Liver (tissue), 9 donors: ENCODE data around the gene YPEL2. TPM values are rescaled to one million over a fixed set of nuclear protein-coding genes. Genes with fewer than 3 reads are reported as not detected.

ENCODE experiments used
- DNase-seq: peaks from one replicate; pipeline ENCODE4 v3.0.0-alpha.2; 2017; ENCODE audit warnings: low spot score
- H3K27ac ChIP-seq, 2 donors: one replicate each; pipeline ENCODE4 v1.7.0; 2013; ENCODE audit warnings: inconsistent platforms in 2 of 2, low read length in 2 of 2, control low read depth in 1 of 2, low read depth in 1 of 2, mild to moderate bottlenecking in 1 of 2
- H3K27me3 ChIP-seq, 4 donors: one replicate each; pipeline versions ENCODE4 v1.6.1 to v1.7.0; 2013; ENCODE audit warnings: low read length in 3 of 4, inconsistent platforms in 1 of 4, mild to moderate bottlenecking in 1 of 4, moderate library complexity in 1 of 4; ENCODE audit not compliant: control insufficient read depth in 4 of 4, insufficient read depth in 4 of 4
- H3K36me3 ChIP-seq, 4 donors: one replicate each; pipeline versions ENCODE4 v1.6.1 to v1.7.0; 2013; ENCODE audit warnings: low read length in 3 of 4, mild to moderate bottlenecking in 3 of 4, low read depth in 1 of 4, moderate library complexity in 1 of 4; ENCODE audit not compliant: control insufficient read depth in 4 of 4, insufficient read depth in 3 of 4
- H3K4me1 ChIP-seq, 4 donors: one replicate each; pipeline versions ENCODE4 v1.6.1 to v1.7.0; 2013; ENCODE audit warnings: low read length in 3 of 4, mild to moderate bottlenecking in 3 of 4, moderate library complexity in 1 of 4; ENCODE audit not compliant: control insufficient read depth in 4 of 4, insufficient read depth in 4 of 4
- H3K4me3 ChIP-seq, 3 donors: one replicate each; pipeline versions ENCODE4 v1.6.1 to v1.7.0; 2013; ENCODE audit warnings: low read length in 3 of 3, control low read depth in 1 of 3, low read depth in 1 of 3, mild to moderate bottlenecking in 1 of 3
- H3K9ac ChIP-seq, 2 donors: one replicate each; pipeline ENCODE4 v1.7.0; 2013; ENCODE audit warnings: low read length in 2 of 2, mild to moderate bottlenecking in 2 of 2, moderate library complexity in 2 of 2, control low read depth in 1 of 2, low read depth in 1 of 2
- H3K9me3 ChIP-seq, 4 donors: one replicate each; pipeline versions ENCODE4 v1.6.1 to v1.7.0; 2013; ENCODE audit warnings: low read length in 3 of 4; ENCODE audit not compliant: control insufficient read depth in 4 of 4
- EGR1 ChIP-seq, 2 donors: IDR thresholded peaks; 2 replicates each; pipeline ENCODE4 v1.6.1; 2016 to 2018; ENCODE audit warnings: antibody characterized with exemption in 2 of 2, low read depth in 2 of 2
- FOXA1 ChIP-seq: IDR thresholded peaks from 2 replicates; pipeline ENCODE4 v1.6.1; 2016; ENCODE audit warnings: antibody characterized with exemption
- FOXA2 ChIP-seq: IDR thresholded peaks from 2 replicates; pipeline ENCODE4 v1.6.1; 2016; ENCODE audit warnings: antibody characterized with exemption
- GABPA ChIP-seq, 2 donors: IDR thresholded peaks in 1 of 2; conservative IDR thresholded peaks in 1 of 2; 2 replicates each; pipeline ENCODE4 v1.6.1; 2016; ENCODE audit warnings: antibody characterized with exemption in 2 of 2, mild to moderate bottlenecking in 1 of 2, moderate library complexity in 1 of 2
- HNF4A ChIP-seq, 2 donors: conservative IDR thresholded peaks; 2 replicates each; pipeline ENCODE4 v1.6.1; 2016; ENCODE audit warnings: antibody characterized with exemption in 2 of 2, mild to moderate bottlenecking in 2 of 2
- HNF4G ChIP-seq: IDR thresholded peaks from 2 replicates; pipeline ENCODE4 v1.6.1; 2016; ENCODE audit warnings: antibody characterized with exemption
- JUND ChIP-seq, 2 donors: IDR thresholded peaks; 2 replicates each; pipeline ENCODE4 v1.6.1; 2016; ENCODE audit warnings: antibody characterized with exemption in 2 of 2
- NR2F2 ChIP-seq: IDR thresholded peaks from 2 replicates; pipeline ENCODE4 v1.6.1; 2016; ENCODE audit warnings: antibody characterized with exemption
- RAD21 ChIP-seq, 2 donors: IDR thresholded peaks; 2 replicates each; pipeline ENCODE4 v1.6.1; 2016; ENCODE audit warnings: antibody characterized with exemption in 2 of 2, mild to moderate bottlenecking in 2 of 2
- REST ChIP-seq: IDR thresholded peaks from 2 replicates; pipeline ENCODE4 v1.6.1; 2016; ENCODE audit warnings: antibody characterized with exemption, mild to moderate bottlenecking
- RXRA ChIP-seq, 2 donors: IDR thresholded peaks; 2 replicates each; pipeline ENCODE4 v1.6.1; 2017 to 2018; ENCODE audit warnings: antibody characterized with exemption in 2 of 2, mild to moderate bottlenecking in 1 of 2
- SP1 ChIP-seq: IDR thresholded peaks from 2 replicates; pipeline ENCODE4 v1.6.1; 2018; ENCODE audit warnings: antibody characterized with exemption, mild to moderate bottlenecking
- TAF1 ChIP-seq: conservative IDR thresholded peaks from 2 replicates; pipeline ENCODE4 v1.6.1; 2016; ENCODE audit warnings: antibody characterized with exemption, mild to moderate bottlenecking
- YY1 ChIP-seq: IDR thresholded peaks from 2 replicates; pipeline ENCODE4 v1.6.1; 2016; ENCODE audit warnings: antibody characterized with exemption, mild to moderate bottlenecking
- WGBS: extraction: QIAGEN DNeasy Blood & Tissue Kit; methylation state at CpG from one replicate; pipeline ENCODE4 v1.1.7; 2013; 5-methylcytosine and 5-hydroxymethylcytosine counted together
- polyA plus RNA-seq, 2 donors: library from polyadenylated mRNA; stranded (reverse) in 1 of 2; unstranded in 1 of 2; fragments of 200-250 nt in 1 of 2; fragments of >200 nt in 1 of 2; fragmentation: Nextera tagmentation in 1 of 2; extraction: Ambion mirVana in 1 of 2; gene quantifications; one replicate each; pipeline versions ENCODE4 v1.2.1 to v1.2.3, GENCODE V29; 2013 to 2015
- total RNA-seq, 2 donors: library from RNA; depleted of rRNA; stranded (reverse); fragments of >200 nt; gene quantifications; one replicate each; pipeline ENCODE4 v1.2.3, GENCODE V29; 2014
- TF ChIP-seq, protein P1 (sequence below): IDR thresholded peaks from 2 replicates; pipeline ENCODE4 v1.6.1; 2016; ENCODE audit warnings: antibody characterized with exemption
- TF ChIP-seq, protein P2 (sequence below): fragments of 150-350 bp; IDR thresholded peaks from 2 replicates; pipeline ENCODE4 v1.5.1; 2017; ENCODE audit warnings: improper control_type of control experiment, low read depth, low read length; ENCODE audit not compliant: missing input control
- TF ChIP-seq, protein P3 (sequence below): IDR thresholded peaks from 2 replicates; pipeline ENCODE4 v1.6.1; 2016; ENCODE audit warnings: antibody characterized with exemption
- TF ChIP-seq, protein P4 (sequence below): IDR thresholded peaks from 2 replicates; pipeline ENCODE4 v1.6.1; 2016; ENCODE audit warnings: antibody characterized with exemption
- donor health status: healthy.
- donor health status: healthy.
- donor health status: healthy.
- donor health status: healthy.
- donor health status: healthy.

The YPEL2 gene
- total and polyA plus RNA-seq, 4 donors, result 4.2 to 23.8 (median 11.3) TPM

GRCh38 chr17:59372138-59372751 is 40.8 kb downstream of the YPEL2 start:
- H3K36me3 ChIP-seq, result no peaks in the 10 kb centered on the region
- H3K4me3 ChIP-seq, result no peak overlapping the region
- H3K27me3 ChIP-seq, result no peaks in the 10 kb centered on the region
- no peak for DNase-seq
- peak overlapping the region; percentile 32 to 72 for H3K27ac ChIP-seq
- 38% methylated on average over 2 of the region's 2 CpGs for WGBS
- peak; percentile 37 to 59 for TF ChIP-seq HNF4A (conservative IDR thresholded peaks at IDR 0.05)
- TF ChIP-seq RXRA (IDR thresholded peaks at IDR 0.05), result peak; percentile 58 to 84
- TF ChIP-seq FOXA1, result no peak
- peak; percentile 52 for TF ChIP-seq YY1
- peak in 1 of 2 donors; percentile 32 for TF ChIP-seq RAD21 (IDR thresholded peaks at IDR 0.05)
- TF ChIP-seq HNF4G, result no peak
- TF ChIP-seq GABPA (IDR thresholded peaks at IDR 0.05 in 1 of 2, conservative IDR thresholded peaks at IDR 0.05 in 1 of 2), result peak in 1 of 2 donors; percentile 26
- TF ChIP-seq TAF1, result no peak
- peak; percentile 96 for TF ChIP-seq NR2F2
- TF ChIP-seq, protein P1, sequence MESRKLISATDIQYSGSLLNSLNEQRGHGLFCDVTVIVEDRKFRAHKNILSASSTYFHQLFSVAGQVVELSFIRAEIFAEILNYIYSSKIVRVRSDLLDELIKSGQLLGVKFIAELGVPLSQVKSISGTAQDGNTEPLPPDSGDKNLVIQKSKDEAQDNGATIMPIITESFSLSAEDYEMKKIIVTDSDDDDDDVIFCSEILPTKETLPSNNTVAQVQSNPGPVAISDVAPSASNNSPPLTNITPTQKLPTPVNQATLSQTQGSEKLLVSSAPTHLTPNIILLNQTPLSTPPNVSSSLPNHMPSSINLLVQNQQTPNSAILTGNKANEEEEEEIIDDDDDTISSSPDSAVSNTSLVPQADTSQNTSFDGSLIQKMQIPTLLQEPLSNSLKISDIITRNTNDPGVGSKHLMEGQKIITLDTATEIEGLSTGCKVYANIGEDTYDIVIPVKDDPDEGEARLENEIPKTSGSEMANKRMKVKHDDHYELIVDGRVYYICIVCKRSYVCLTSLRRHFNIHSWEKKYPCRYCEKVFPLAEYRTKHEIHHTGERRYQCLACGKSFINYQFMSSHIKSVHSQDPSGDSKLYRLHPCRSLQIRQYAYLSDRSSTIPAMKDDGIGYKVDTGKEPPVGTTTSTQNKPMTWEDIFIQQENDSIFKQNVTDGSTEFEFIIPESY, result peak; percentile 28
- peak; percentile 69 for TF ChIP-seq SP1
- TF ChIP-seq FOXA2, result no peak
- TF ChIP-seq, protein P2, sequence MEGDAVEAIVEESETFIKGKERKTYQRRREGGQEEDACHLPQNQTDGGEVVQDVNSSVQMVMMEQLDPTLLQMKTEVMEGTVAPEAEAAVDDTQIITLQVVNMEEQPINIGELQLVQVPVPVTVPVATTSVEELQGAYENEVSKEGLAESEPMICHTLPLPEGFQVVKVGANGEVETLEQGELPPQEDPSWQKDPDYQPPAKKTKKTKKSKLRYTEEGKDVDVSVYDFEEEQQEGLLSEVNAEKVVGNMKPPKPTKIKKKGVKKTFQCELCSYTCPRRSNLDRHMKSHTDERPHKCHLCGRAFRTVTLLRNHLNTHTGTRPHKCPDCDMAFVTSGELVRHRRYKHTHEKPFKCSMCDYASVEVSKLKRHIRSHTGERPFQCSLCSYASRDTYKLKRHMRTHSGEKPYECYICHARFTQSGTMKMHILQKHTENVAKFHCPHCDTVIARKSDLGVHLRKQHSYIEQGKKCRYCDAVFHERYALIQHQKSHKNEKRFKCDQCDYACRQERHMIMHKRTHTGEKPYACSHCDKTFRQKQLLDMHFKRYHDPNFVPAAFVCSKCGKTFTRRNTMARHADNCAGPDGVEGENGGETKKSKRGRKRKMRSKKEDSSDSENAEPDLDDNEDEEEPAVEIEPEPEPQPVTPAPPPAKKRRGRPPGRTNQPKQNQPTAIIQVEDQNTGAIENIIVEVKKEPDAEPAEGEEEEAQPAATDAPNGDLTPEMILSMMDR, result no peak
- TF ChIP-seq REST, result peak; percentile 51
- TF ChIP-seq, protein P3, sequence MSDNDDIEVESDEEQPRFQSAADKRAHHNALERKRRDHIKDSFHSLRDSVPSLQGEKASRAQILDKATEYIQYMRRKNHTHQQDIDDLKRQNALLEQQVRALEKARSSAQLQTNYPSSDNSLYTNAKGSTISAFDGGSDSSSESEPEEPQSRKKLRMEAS, result peak; percentile 75
- peak in 1 of 2 donors; percentile 31 for TF ChIP-seq EGR1 (IDR thresholded peaks at IDR 0.05; ENCODE audit: low read depth in 2 of 2)
- TF ChIP-seq, protein P4, sequence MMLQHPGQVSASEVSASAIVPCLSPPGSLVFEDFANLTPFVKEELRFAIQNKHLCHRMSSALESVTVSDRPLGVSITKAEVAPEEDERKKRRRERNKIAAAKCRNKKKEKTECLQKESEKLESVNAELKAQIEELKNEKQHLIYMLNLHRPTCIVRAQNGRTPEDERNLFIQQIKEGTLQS, result no peak
- peak; percentile 34 to 43 for TF ChIP-seq JUND (IDR thresholded peaks at IDR 0.05)
- no peaks in the 10 kb centered on the region for H3K9me3 ChIP-seq
- H3K9ac ChIP-seq, result peak overlapping the region in 1 of 2 donors; percentile 32
- peaks cover 22 to 65% (median 46%) of the 10 kb centered on the region in 4 donors for H3K4me1 ChIP-seq
